Stimulated activated CD8-positive, alpha-beta memory T cell treated with anti-CD3 and anti-CD28 coated beads, Interleukin-7, amount 100 ng/mL, for 1 hour (primary cell): ENCODE results near the gene LSP1.

Experiments
- DNase-seq, 2 donors: peaks; one replicate each; pipeline ENCODE4 v3.0.0-alpha.2; 2020; ENCODE audit warnings: low read depth in 2 of 2

The LSP1 gene

GRCh38 chr11:1890856-1891830 lies 38.3 kb downstream of the LSP1 start:
- DNase-seq, result no peak

GRCh38 chr11:1891831-1892115 lies 38.9 kb downstream of the LSP1 start, which contains the start of gene PRR33:
PRR33 (minus strand) TSS chr11:1891895; CDS start chr11:1890584, 1,311 bp downstream.
- no peak for DNase-seq

- no peak for DNase-seq
These were observed 39.2 kb downstream of the LSP1 start for GRCh38 chr11:1892116-1892515.

- no peak for DNase-seq
These were observed 39.7 kb downstream of the LSP1 start for GRCh38 chr11:1892558-1892957.

GRCh38 chr11:1893581-1894359 lies 40.9 kb downstream of the LSP1 start:
- no peak for DNase-seq

GRCh38 chr11:1894759-1895158 lies 41.9 kb downstream of the LSP1 start:
- DNase-seq, result no peak

- no peak for DNase-seq
These were observed 43.6 kb downstream of the LSP1 start for GRCh38 chr11:1896468-1896867.

- no peak for DNase-seq
These were observed 44.0 kb downstream of the LSP1 start for GRCh38 chr11:1896923-1897322.

- DNase-seq, result no peak
These were observed 46.2 kb downstream of the LSP1 start for GRCh38 chr11:1899090-1899489.

GRCh38 chr11:1899686-1900085 lies 46.8 kb downstream of the LSP1 start:
- DNase-seq, result no peak

- no peak for DNase-seq
These were observed 53.3 kb downstream of the LSP1 start for GRCh38 chr11:1906181-1906580.

- no peak for DNase-seq
These were observed 53.9 kb downstream of the LSP1 start for GRCh38 chr11:1906611-1907423.

- no peak for DNase-seq
These were observed 55.7 kb downstream of the LSP1 start for GRCh38 chr11:1908618-1909017.

- DNase-seq, result no peak
These were observed 56.6 kb downstream of the LSP1 start for GRCh38 chr11:1909524-1909923.

GRCh38 chr11:1912289-1912878 lies 59.5 kb downstream of the LSP1 start:
- no peak for DNase-seq

- no peak for DNase-seq
These were observed 60.6 kb downstream of the LSP1 start for GRCh38 chr11:1913271-1914060.

GRCh38 chr11:1915795-1916131 lies 62.9 kb downstream of the LSP1 start:
- DNase-seq, result no peak

GRCh38 chr11:1916132-1916985 lies 63.5 kb downstream of the LSP1 start:
- DNase-seq, result no peak

GRCh38 chr11:1916986-1917522 lies 64.2 kb downstream of the LSP1 start:
- DNase-seq, result no peak
